Kidney (tissue), 14 donors: ENCODE data around the gene HNF1B. TPM values are rescaled to one million over a fixed set of nuclear protein-coding genes. Genes with fewer than 3 reads are reported as not detected.

Experiments
- DNase-seq, 5 donors: peaks; one replicate each; pipeline ENCODE4 v3.0.0-alpha.2; 2013 to 2020
- FAIRE-seq: peaks from 2 replicates; lab custom pipeline; 2012; peaks lifted over from hg19 to GRCh38; lab: Jason Lieb, UNC
- H3K27ac ChIP-seq, 2 donors: one replicate each; pipeline ENCODE4 v1.7.0; 2013; ENCODE audit warnings: low read depth in 2 of 2, low read length in 2 of 2, inconsistent platforms in 1 of 2
- H3K27me3 ChIP-seq: one replicate; pipeline ENCODE4 v1.7.1; 2013; ENCODE audit warnings: low read length, inconsistent platforms; ENCODE audit not compliant: control insufficient read depth, insufficient read depth
- H3K36me3 ChIP-seq, 3 donors: one replicate each; pipeline versions ENCODE4 v1.7.0 to v1.7.1; 2013; ENCODE audit warnings: low read length in 3 of 3, control low read depth in 1 of 3, inconsistent platforms in 1 of 3; ENCODE audit not compliant: insufficient read depth in 3 of 3, control insufficient read depth in 2 of 3
- H3K4me1 ChIP-seq, 3 donors: one replicate each; pipeline versions ENCODE4 v1.7.0 to v1.7.1; 2013; ENCODE audit warnings: low read length in 3 of 3, inconsistent platforms in 1 of 3, low read depth in 1 of 3; ENCODE audit not compliant: control insufficient read depth in 2 of 3, insufficient read depth in 2 of 3
- H3K4me3 ChIP-seq, 3 donors: one replicate each; pipeline versions ENCODE4 v1.7.0 to v1.8.1; 2013; ENCODE audit warnings: low read length in 3 of 3, control low read depth in 1 of 3, inconsistent platforms in 1 of 3
- H3K9ac ChIP-seq, 3 donors: one replicate each; pipeline versions ENCODE4 v1.7.0 to v1.7.1; 2013; ENCODE audit warnings: low read length in 3 of 3, control low read depth in 1 of 3, inconsistent platforms in 1 of 3
- H3K9me3 ChIP-seq, 3 donors: one replicate each; pipeline versions ENCODE4 v1.7.0 to v1.7.1; 2013; ENCODE audit warnings: low read length in 3 of 3, control low read depth in 1 of 3, inconsistent platforms in 1 of 3; ENCODE audit not compliant: control insufficient read depth in 2 of 3, insufficient read depth in 1 of 3
- CTCF ChIP-seq: IDR thresholded peaks from 3 replicates; pipeline ENCODE4 v1.5.1; 2012; ENCODE audit warnings: mild to moderate bottlenecking, moderate library complexity, borderline replicate concordance; ENCODE audit not compliant: insufficient read depth; ENCODE audit errors: extremely low read depth
- intact Hi-C: fragments of 100-400 bp; cut with DNase I; formaldehyde crosslinking; loops from one replicate; pipeline ENCODE4 v1.11.1; 2022
- polyA plus RNA-seq: library from polyadenylated mRNA; stranded (reverse); fragments of 350-450 nt; fragmentation: Illumina TruSeq; extraction: RNeasy Lipid Tissue Mini Kit (QIAGEN cat#74804); gene quantifications from one replicate; pipeline ENCODE4 v1.2.3, GENCODE V29; 2014; ENCODE audit warnings: low read depth, low replicate concordance; ENCODE audit not compliant: insufficient read depth
- total RNA-seq: library from RNA; stranded (reverse); fragmentation: NEBNext Ultra II Directional; extraction: Animal tissue kit (Norgen Biotek cat#: 25700); gene quantifications from one replicate; pipeline ENCODE4 v1.2.1, GENCODE V29; 2021
- donor health status: control.
- donor health status: control.
- donor health status: control.
- donor health status: control.
- donor health status: control.
- donor health status: DM: yes; HTN: yes; CAD: no.
- donor health status: Normal renal cell carcinoma (clear cell type).

The HNF1B gene
- total and polyA plus RNA-seq, 2 donors from 2014 or later, result 84.1 to 185 TPM

DNA sequence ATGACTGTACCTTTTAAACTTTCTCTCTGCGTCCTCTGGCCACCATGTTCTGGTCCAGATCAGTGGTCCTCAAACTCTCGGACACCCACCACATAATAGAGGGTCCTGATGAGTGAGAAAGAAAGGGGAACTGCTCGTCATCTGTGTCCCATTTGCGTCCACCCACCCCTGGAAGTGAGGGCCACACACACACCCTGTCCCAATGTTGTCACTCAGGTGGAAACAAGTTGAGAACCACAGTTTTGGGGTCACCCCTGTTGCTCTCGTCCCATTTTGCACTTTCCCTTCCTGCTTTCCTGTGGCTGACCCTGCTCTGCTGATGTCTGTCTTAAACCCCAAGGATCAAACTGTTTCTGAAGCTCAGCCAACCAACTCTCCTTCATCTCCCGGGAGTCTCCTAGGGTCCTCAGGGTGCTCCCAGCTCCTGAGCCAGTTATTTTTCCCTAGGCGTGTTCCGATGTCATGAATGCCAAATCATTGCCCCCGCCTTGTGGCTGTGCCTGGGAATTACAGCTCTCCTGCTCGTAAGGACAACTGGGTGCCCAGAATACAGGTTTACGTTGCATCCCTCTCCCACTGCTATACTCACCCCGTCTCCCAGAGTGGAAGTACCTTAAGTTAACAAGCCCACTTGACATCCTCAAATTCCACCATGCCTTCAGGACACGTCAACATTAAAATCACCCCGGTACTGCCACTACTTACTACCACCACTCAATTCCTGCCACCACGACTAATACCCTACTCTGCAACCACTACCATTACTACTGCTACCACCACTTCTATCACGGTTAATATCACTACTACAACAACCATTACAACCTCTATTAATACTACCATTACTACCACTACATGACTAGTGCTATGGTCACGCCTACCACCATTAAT, 26.0 kb upstream of the HNF1B start:
- Histone ChIP-seq H3K4me1 (peaks cover 0 to 14% (median 12%) of the 10 kb centered on the region in 3 donors), H3K27ac (peak overlapping the region in 1 of 2 donors; percentile 33), H3K27me3 (no peaks in the 10 kb centered on the region), H3K9me3 (no peaks in the 10 kb centered on the region), H3K9ac (no peak overlapping the region), H3K36me3 (no peaks in the 10 kb centered on the region), H3K4me3 (no peak overlapping the region)
- intact Hi-C loops, result no loop called here
- FAIRE-seq (no peak), DNase-seq (peak in 4 of 5 donors; percentile 62 to 80 (median 72))
- TF ChIP-seq CTCF, result peak; percentile 83

DNA sequence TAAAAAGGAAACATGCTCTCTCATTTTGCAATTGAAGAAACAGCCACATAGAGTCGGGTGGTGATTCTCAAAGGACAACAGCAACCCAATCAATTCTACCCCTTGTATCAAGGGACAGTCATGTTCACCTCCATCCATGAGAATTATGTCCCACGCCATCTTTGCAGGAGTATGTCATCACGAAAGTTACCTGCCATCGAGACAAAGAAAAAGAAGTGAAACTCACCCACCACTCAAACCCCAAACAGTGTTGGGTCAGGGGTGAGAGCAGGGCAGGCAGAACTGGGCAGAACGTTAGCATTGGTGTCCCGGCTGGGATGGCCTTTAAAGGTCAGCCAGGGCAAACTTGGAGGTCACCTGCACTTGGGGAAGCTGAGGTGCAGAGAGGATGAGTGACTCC, 24.2 kb upstream of the HNF1B start:
- DNase-seq, result no peak
- Histone ChIP-seq H3K9ac (no peak overlapping the region), H3K27me3 (no peaks in the 10 kb centered on the region), H3K36me3 (no peaks in the 10 kb centered on the region), H3K4me3 (no peak overlapping the region), H3K4me1 (peaks cover 4 to 16% (median 12%) of the 10 kb centered on the region in 3 donors), H3K9me3 (no peaks in the 10 kb centered on the region), H3K27ac (peak overlapping the region in 1 of 2 donors; percentile 16)
- TF ChIP-seq CTCF, result no peak
- intact Hi-C loops, result no loop called here
- no peak for FAIRE-seq

DNA sequence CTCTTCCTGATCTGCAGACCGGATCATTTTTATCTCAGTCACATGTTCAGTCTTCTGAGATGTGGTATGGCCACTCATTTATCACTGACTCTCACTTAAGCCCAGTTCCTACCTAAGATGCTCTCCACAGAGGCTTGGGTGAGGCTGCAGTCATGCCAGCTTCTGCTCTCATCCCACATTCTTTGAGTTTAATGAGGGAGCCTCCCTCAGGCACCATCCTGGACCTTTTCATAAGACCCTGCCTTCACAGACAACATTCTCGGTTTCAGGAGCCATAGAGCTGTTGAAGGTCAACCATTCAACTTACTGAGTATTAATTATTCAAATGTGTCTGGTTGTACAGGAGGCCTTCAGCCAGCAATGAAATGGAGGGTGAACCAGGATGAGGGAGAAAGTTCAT, 23.6 kb upstream of the HNF1B start:
- Histone ChIP-seq H3K27ac (no peak overlapping the region), H3K4me1 (peaks cover 4 to 12% (median 7%) of the 10 kb centered on the region in 3 donors), H3K27me3 (no peaks in the 10 kb centered on the region), H3K9me3 (no peaks in the 10 kb centered on the region), H3K36me3 (no peaks in the 10 kb centered on the region), H3K4me3 (no peak overlapping the region), H3K9ac (no peak overlapping the region)
- FAIRE-seq, result no peak
- peak in 1 of 5 donors; percentile 1 for DNase-seq
- intact Hi-C loops, result no loop called here
- no peak for TF ChIP-seq CTCF
